GM18517 (cell line): Measurements from ENCODE around the gene VCAN.
A peak's percentile ranks its signal among the peaks of the same experiment; 100 is the strongest.

ENCODE experiments used
- ATAC-seq: cut with Tn5 transposase; IDR thresholded peaks from one replicate; pipeline ENCODE4 v1.9.1; 2021; ENCODE audit warnings: mild to moderate bottlenecking, moderate library complexity; ENCODE audit not compliant: unreplicated experiment

The VCAN gene

GRCh38 chr5:83527722-83528438 is 56.3 kb downstream of the VCAN start:
- ATAC-seq = no peak

- ATAC-seq = no peak
Measured at GRCh38 chr5:83528439-83528769, 56.9 kb downstream of the VCAN start.

- no peak for ATAC-seq
Measured at GRCh38 chr5:83530193-83530592, 58.6 kb downstream of the VCAN start.

GRCh38 chr5:83531661-83532060 is 60.1 kb downstream of the VCAN start:
- ATAC-seq = no peak

- peak; percentile 82 for ATAC-seq
Measured at GRCh38 chr5:83538786-83539462, 67.4 kb downstream of the VCAN start.

GRCh38 chr5:83539463-83539790 is 67.9 kb downstream of the VCAN start:
- ATAC-seq = no peak

- no peak for ATAC-seq
Measured at GRCh38 chr5:83540105-83540504, 68.6 kb downstream of the VCAN start.

GRCh38 chr5:83540783-83541182 is 69.2 kb downstream of the VCAN start:
- no peak for ATAC-seq

- no peak for ATAC-seq
Measured at GRCh38 chr5:83542839-83543238, 71.3 kb downstream of the VCAN start.

- no peak for ATAC-seq
Measured at GRCh38 chr5:83543898-83544297, 72.4 kb downstream of the VCAN start.

GRCh38 chr5:83547161-83547560 is 75.6 kb downstream of the VCAN start:
- no peak for ATAC-seq

- ATAC-seq = no peak
Measured at GRCh38 chr5:83547889-83548288, 76.3 kb downstream of the VCAN start.

- ATAC-seq = no peak
Measured at GRCh38 chr5:83548581-83548980, 77.0 kb downstream of the VCAN start.

GRCh38 chr5:83549076-83549475 is 77.5 kb downstream of the VCAN start:
- ATAC-seq = no peak

GRCh38 chr5:83549674-83550073 is 78.1 kb downstream of the VCAN start:
- no peak for ATAC-seq

- no peak for ATAC-seq
Measured at GRCh38 chr5:83551821-83552220, 80.3 kb downstream of the VCAN start.

GRCh38 chr5:83552275-83552674 is 80.7 kb downstream of the VCAN start:
- no peak for ATAC-seq

GRCh38 chr5:83553000-83553486 is 81.5 kb downstream of the VCAN start:
- no peak for ATAC-seq

- no peak for ATAC-seq
Measured at GRCh38 chr5:83554133-83554532, 82.6 kb downstream of the VCAN start.

- ATAC-seq = no peak
Measured at GRCh38 chr5:83554686-83555085, 83.1 kb downstream of the VCAN start.

GRCh38 chr5:83555263-83555662 is 83.7 kb downstream of the VCAN start:
- no peak for ATAC-seq

- no peak for ATAC-seq
Measured at GRCh38 chr5:83556190-83556589, 84.6 kb downstream of the VCAN start.
